Activated CD4-positive, CD25-positive, alpha-beta regulatory T cell treated with anti-CD3 and anti-CD28 coated beads, Interleukin-2, amount 50 U/mL, for 72 hours (primary cell): Measurements from ENCODE around the gene KRTAP10-10.

Experiments used
- DNase-seq: peaks from one replicate; pipeline ENCODE4 v3.0.0; 2021

KRTAP10-10 gene

DNA sequence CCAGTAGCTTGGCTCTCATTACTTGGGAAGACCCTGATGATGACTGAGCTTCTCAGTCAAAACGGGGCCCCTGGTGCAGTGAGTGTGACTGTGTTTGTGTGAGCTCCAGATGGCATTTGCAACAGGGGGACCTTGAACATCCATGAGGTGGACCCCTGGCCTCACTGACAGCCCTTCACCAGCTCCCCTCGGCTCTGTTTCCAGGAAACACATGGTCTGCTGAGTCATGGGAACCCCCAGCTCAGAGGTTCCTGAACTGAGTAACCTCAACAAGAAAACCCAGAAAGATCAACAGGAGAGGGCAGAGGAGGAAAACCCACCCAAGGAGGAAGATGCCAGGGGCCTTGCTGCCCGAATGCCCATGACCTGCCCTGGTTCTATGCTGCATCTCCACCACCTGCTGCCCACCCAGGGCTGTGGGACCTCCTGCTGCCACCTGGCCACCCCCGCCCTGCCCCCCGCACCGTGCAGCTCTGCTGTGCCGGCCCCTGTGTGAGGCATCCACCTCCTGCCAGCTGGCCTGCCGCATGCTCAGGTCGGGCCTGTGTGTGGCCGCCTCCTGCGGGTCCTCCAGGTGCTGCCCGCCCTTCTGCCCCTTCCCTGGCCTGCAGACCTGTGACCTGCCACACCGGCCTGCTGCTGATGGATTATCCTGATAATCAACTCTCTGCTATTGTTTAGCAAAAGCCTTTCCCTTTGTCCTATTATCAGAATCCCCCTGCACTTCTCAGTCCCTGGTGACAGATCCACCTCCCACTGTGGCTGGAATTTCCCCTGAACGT, 49.0 kb downstream of the KRTAP10-10 start:
- no peak for DNase-seq

- DNase-seq = no peak
Observed at GRCh38 chr21:44686843-44687561, 49.8 kb downstream of the KRTAP10-10 start.

DNA sequence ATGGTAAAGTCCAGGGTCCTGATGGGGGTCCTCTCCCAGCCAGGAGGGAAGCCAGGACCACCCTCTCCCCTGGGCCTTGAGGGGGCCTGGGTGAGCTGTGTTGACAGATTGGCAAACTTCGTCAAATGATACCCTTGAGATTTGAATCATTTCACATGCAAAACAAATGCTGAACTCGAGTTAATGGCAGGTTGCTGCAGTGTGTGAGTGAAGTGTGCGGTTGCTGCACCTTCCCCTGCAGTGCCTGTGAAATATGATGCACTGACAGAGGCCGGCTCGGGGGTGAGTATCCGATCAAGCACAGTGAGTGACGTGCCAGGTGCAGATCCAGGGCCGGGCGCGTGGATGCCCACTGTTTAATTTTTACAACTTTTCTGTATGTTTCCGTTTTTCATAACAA, 50.5 kb downstream of the KRTAP10-10 start:
- no peak for DNase-seq
